C4-2B (cell line): Measurements from ENCODE around the gene WNK1.
"Not testable (repeated sequence)": the region's sequence is repeated elsewhere in the genome, so short reads cannot be mapped to it uniquely, and the experiment has no call there.

Experiments
- CTCF ChIP-seq: fragments of 450-650 bp; conservative IDR thresholded peaks from 2 replicates; pipeline ENCODE4 v1.5.1; 2017; ENCODE audit warnings: mild to moderate bottlenecking
- ZFX ChIP-seq: fragments of 450-650 bp; IDR thresholded peaks from 2 replicates; pipeline ENCODE4 v1.6.1; 2017

GRCh38 chr12:788762-789161 lies 36.4 kb downstream of the WNK1 start:
- TF ChIP-seq ZFX, CTCF: not testable (repeated sequence)
